ENCODE measurements around the gene HPCAL4.

The HPCAL4 gene

DNA sequence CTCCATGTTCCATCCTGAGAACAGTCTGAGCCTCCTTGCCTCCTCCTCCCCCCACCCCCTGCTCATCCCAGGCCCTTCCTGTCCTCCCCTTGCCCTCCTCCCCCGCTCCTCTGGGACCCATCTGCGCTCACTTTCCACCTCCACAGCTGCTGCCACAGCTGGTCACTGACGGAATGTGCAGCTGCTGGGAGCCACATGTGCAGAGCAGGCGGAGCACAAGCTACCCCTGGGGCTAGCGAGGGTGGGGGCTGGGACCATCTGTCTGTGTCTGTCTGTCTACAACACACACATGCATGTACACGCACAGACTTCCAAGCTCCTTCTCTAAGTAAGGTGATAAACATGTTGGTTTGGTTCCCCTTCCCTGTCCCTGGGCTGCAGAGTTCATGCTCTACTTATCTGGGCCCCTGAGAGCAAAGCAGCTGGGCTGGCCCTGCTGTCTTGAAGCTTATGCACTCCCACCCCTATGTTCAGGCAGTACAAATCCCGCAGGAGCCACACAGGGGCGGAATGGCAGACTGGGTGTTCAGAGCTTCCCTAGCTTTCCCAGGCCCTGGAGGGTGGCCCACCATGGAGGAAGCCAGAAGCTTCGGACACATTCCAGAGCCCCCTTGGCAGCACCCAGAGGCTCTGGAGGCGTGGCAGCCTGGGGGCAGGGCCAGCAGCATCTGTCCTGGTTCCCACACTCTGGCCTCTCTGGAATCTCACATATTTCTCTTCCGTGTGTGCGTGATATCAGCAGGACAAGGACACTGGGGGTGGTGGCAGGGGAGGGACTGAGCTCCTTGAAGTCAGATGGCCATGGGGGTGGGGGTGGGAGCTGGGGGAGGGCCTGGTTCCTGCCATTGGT, 44.8 kb downstream of the HPCAL4 start:
- DNase-seq, result no peak

DNA sequence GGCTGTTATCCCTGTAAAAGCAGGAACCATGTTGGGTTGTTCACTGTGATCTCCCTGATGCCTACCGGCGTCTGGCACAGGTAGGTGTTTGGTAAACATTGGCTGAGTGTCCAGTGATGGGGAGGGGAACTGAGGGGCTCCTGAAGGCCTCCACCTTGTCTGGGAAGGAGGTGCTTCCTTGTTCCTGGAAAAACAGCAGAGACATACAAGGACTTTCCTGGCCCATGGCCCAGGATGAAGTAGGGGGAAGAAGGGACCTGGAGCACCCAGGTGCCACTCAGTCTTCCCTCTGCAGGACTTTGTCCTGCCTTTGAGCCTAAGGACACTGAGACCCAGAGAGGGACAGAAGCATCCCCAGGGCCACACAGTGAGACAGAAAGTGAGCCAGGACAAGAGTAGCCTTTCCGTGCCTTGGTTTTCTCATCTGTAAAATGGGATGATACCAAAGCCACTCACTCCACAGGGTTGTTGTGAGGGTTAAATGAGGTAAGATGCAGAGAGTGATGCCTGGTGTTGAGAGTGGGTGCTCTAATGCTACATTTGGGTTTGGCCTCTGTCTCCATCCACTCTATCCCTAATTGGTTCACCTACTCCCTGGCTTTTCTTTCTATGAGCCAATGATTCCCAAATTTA, 45.7 kb downstream of the HPCAL4 start:
- no peak for DNase-seq

DNA sequence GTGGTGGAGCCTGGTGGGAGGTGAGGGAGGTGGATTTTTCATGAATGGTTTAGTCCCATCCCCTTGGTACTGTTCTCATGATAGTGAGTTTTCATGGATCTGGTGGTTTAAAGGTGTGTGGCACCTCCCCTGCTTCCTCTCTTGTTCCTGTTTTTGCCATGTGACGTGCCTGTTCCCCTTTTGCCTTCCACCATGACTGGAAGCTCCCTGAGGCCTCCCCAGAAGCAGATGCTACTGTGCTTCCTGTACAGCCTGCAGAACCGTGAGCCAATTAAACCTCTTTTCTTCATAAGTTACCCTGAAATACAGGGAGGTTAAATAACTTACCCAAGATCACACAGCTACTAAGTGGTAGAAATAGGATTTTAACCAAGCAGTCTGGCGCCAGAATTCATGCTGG, 47.5 kb downstream of the HPCAL4 start:
- DNase-seq, result no peak

DNA sequence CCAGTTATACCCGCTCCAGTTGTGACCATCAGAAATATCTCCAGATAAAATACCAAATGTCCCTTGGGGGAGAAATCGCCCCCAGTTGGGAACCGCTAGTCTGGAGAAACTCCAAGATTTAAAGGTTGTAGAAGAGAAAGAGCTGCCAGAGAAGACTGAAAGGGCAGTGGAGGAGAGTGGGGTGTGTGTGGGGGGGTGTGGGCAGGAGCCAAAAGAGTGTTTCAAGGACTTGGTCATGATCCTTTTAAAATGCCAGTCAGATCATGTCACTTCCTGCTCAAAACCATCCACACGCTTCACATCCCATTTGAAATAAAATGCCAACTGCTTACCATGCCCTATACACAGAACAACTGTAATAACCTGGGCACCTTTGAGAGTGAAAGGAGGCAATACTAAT, 48.4 kb downstream of the HPCAL4 start:
- DNase-seq, result no peak

DNA sequence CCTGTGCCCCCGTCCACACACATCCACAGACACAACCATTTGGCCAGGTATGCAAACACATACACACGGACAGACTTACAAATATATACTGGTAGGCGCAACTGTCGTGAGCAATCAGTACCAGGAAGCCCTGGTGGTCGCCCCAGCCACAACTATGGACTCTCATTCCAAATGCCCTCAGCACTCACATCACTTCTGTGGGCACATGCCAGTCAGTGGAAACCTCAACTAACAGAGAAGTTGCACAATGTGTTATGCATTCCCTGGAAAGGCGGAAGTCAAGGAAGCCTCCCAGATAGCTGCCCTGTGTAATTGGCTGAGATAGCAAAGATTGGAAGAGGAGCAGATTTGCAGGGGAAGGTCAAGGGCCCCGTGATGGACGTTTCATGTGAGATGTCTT, 50.4 kb downstream of the HPCAL4 start:
- DNase-seq, result no peak

DNA sequence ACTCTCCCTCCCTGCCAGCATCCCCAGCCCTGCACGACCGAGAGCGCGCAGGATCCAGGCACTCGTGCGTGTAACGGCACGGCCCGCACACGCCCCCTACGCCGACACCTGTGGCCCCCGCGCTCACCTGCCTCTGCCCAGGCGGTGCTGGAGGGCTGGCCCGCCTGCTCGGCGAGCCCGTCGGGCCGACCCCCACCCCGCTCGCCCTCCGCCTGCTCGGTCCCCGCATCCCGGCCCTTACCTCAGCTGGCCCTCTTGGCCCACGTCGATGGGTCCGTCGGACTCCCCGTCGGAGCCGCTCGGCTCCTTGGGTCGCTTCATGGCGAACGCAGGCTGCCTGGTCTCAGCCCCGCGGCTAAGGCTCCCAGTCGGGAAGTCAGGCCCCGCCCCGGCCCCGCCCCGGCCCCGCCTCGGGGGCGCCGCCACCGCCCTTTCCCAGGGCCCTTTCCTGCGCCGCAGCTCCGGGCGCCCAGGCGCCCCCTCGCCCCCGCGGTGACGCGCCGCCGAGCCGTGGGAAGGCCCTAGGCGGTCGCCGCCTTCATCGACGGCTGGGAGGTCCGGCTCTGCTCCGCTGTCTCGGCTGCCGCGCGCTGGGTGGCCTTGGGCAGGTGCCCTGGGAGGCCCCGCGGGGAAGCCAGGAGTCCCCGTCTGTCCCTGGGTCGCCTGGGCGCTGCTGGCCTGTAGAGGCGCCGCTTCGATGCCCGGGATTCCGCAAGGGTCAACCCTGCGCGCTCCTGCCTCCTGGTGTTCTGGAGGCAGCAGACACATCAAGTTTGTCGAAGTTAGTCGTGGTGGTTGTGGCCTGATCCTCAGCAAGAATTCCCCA, 51.7 kb downstream of the HPCAL4 start, which contains the start of gene HEYL:
Gene HEYL (minus strand): TSS at position 339 of the 826 bp plus-strand sequence. CDS start 18 bp downstream, at position 321.
- peak; percentile 88 for DNase-seq

DNA sequence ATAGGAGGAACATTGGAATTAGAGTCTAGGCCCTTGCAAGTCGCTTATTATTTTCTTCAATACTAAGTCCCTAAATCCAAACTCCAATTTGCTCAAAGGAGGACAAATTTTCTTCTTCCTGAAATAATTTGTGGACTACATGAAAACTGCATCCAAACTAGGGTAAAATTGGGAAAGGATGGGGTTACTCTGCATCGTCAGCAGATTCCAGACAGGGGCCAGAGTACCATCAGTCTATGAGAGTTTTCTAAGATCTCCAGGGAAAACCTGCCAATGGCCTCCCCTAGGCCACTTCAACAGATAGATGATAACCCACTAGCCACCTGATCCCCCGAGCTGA, 52.3 kb downstream of the HPCAL4 start:
- no peak for DNase-seq

DNA sequence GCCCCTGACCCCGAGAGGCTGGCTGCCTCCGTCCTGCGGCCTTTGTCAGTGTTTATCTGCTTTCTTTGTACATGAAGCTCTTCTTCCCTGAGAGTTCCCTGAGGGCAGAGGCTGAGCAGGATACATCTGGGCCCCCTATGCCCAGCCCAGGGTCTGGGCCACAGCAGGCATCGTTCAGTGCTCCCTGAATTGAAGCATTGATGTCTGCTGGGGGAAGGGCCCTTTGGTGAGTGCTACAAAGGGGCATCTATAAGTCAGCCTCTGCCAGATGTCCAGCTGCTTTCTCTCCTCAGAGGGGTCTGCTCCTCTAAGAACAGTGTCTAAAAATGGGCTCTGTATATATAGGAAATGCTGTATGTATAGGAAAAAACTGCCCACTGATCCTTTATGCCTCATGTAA, 53.9 kb downstream of the HPCAL4 start:
- no peak for DNase-seq

DNA sequence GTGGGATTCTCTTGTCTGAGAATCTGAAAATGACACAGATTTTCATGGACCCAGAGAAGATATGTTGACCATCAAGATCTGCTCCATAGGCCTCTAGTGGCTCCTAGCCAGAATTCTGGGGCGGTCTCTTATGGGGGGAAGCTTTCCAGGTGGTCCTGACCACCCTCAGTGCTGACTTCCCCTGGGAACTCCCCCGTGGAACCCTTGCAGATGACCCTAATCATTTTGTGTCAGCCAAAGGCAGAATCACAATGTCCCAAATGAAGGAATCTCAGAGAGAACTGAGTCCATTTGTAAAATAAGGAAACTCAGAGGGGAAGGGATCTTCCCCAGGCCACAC, 55.4 kb downstream of the HPCAL4 start:
- no peak for DNase-seq

DNA sequence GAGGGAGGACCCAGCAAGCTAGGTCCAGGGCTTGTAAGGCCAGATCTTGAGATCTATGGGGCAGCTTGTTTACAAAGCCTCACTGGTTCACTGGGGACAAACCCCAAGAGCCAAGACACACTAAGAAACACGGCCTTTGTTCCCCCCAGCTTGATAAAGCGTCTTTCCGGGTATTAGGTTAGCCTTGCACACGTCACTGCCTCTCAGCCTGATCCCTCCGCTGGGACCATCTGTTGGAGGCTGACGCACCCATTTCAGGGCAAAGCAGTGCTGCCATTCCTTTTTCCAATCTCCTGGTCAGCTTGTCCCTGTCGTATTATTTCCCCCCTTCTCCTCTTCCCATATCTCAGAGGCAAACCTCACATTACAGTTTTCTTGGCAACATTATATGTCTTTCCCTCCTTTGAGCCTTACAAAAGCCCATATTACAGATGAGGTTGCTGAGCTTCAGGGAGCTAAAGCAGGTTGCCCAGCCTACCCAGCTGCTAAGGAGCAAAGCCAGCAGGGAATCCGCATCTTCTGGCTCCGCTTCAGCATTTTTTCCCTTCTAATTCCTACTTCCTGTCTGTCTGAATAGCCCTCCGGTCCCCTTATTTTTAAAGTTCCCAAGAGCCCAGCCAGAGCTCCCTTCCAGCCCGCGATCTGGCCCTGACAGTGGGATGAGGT, 55.9 kb downstream of the HPCAL4 start:
- DNase-seq, result no peak

DNA sequence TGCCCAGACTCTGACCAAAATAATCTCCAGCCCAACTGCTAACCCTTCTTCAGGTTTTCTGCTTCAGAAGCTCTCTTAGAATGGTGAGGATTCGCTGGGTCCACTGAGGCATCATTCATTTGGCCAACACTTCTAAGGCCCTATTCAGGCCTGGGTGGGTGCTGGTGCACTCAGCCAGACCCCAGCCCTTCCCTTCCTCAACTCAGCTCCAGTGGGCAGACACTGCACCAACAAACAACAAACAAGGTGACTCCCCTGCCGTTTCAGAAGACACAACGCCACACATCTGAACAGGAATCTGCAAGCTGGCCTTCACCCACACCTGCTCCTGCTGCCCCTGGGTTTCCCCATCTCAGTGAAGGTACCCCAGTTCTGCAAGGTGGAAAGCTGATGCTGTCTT, 57.8 kb downstream of the HPCAL4 start:
- no peak for DNase-seq

DNA sequence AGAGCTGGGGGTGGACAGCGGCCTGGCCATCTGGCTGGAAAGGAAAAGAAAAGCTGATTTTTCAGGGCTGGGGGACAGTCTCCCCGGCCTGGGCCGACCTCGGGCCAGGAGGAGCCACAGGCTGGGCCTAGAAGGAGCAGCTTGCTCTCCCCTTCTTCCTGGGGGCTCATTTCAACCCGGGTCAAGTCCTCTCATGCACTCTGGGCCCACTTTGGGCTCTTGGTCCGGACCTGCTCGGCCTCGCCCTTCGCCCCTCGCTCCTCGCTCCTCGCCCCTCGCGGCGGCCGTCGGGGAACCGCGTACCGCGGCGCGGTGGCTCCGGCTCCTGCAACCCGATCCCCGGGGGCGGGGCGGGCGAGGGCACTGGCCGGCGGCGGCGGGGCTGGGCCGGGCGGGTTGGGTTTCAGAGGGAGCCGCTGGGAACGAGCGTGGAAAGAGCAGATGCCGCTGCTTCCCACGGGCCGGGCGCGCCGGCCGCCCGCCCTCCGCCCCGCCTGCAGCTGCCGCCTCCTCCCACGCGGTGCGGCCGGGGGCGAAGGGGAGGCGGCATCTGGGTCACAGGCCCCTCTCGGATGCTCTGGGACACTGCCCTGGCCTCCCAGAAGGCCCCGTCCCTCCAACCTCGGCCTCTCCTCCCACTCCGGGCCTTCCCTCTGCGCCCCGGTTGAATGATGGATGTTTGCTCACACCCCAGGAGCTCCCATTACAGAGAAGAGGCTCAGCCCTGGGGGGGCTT, 58.4 kb downstream of the HPCAL4 start:
- DNase-seq, result no peak

DNA sequence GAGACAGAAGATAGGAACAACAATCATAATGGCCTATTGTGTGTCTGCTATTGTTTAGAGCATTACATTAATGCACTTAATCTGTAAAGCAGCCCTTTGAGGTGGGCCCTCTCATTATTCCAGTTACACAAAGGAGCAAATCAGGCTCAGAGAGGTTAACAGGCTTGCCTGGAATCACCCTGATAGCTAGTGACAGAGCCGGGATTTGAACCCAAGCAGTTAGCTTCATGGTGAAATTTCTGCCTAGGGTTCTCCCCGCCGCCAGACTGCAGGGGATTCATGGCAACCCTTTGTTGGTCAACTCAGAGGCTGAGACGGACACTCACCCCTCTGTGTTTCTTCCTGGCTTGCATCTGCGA, 58.9 kb downstream of the HPCAL4 start:
- no peak for DNase-seq

DNA sequence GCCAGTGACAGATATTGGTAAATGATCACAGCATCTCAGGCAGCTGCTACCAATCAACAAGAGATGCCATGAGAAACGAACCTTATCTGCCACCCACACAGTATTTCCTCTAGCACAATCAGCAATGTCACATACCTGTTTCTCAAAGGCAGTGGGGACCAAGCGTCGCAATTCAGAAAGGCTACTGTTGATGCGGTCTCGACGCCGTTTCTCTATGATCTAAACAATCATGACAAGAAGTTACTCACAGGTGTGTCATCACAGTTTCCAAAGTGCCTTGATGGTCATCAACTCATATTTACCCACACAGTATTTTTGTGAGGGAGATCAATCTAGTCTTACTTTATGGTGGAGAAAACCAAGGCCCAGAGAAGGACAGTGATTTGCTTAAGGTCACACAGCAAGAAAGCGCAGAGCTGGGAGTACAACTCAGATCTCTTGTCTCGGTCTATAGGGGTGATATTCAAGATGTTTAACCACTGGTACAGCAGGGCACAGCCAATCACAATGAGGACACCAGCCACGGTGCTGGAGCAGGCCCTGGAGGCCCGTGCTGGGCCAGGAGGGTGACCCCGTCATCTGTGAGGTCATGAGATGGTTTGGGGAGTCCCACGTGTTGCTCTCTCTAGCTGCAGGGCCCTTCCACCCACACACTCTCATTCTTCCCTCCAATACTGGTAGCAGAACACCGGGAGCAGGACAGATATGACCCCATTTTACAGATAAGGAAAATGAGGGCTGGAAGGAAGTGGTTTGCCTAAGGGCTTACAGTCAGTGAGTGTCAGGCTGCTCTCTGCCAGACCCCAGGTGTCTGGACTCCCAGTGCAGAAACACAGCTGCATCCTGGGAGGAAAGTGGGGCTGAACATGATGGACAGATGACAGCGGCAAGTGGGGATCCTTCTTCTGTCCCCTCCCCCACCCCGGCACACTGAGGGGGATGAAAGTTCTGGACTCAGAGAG, 59.6 kb downstream of the HPCAL4 start:
- DNase-seq, result peak; percentile 12

DNA sequence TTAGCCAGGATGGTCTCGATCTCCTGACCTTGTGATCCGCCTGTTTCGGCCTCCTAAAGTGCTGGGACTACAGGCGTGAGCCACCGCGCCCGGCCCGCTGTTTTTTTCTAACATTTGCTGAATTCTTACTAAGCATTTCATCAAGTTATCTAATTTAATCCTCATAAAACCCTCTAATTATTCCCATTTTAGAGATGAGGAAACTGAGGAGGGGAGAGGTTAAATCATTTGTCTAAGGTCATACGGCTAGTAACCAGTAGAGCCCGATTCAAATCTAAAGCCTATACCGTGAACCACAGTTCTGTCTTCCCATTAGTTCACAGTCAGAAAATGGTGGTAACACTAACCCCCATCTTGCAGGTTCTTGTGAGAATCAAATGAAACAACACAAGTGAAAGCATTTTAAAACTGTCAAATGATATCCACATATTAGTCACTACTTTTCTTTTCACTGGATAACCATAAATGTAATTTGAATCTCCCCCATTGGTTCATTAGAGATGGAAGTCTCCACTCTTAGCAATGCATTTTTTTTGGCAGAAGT, 62.4 kb downstream of the HPCAL4 start:
- no peak for DNase-seq

All from stimulated activated CD4-positive, alpha-beta T cell treated with anti-CD3 and anti-CD28 coated beads, Interleukin-15, amount 100 ng/mL, for 24 hours (primary cell).